MCF 10A (cell line): ENCODE measurements around the gene GFOD1. TPM values are rescaled to one million over a fixed set of nuclear protein-coding genes. Genes with fewer than 3 reads are reported as not detected.

Source experiments
- BruUV-seq: library from RNA; stranded (reverse); fragments of 400-500 nt; replicated peaks from 2 replicates; lab custom pipeline; 2021; lab: Mats Ljungman, UMichigan
- CTCF ChIA-PET: fragments of 300-600 bp; sonication (Branson Sonifier 250); formaldehyde crosslinking; extraction: SDS; loops from one replicate; lab custom pipeline; 2021; ENCODE audit warnings: antibody characterized with exemption, inconsistent platforms; lab: Yijun Ruan, JAX
- POLR2A ChIA-PET: fragments of 300-600, 350-650 bp; sonication (Branson Sonifier 250); formaldehyde crosslinking; extraction: SDS; loops from one replicate; lab custom pipeline; 2020; ENCODE audit warnings: antibody characterized with exemption, inconsistent platforms; lab: Yijun Ruan, JAX
- DNase-seq: peaks from one replicate; pipeline ENCODE4 v3.0.0-alpha.2; 2018; ENCODE audit not compliant: unreplicated experiment
- H3K27ac Mint-ChIP-seq: one replicate; pipeline ENCODE4 v1.8.0; 2022; ENCODE audit warnings: mild to moderate bottlenecking, low read depth, mixed read lengths; ENCODE audit not compliant: unreplicated experiment
- H3K27me3 Mint-ChIP-seq: one replicate; pipeline ENCODE4 v1.8.0; 2022; ENCODE audit warnings: mixed read lengths; ENCODE audit not compliant: insufficient read depth, unreplicated experiment
- H3K36me3 Mint-ChIP-seq: one replicate; pipeline ENCODE4 v1.8.0; 2022; ENCODE audit warnings: mild to moderate bottlenecking, moderate library complexity, mixed read lengths; ENCODE audit not compliant: insufficient read depth, unreplicated experiment
- H3K4me1 Mint-ChIP-seq: one replicate; pipeline ENCODE4 v1.8.0; 2022; ENCODE audit warnings: mixed read lengths; ENCODE audit not compliant: insufficient read depth, unreplicated experiment
- H3K4me3 Mint-ChIP-seq: one replicate; pipeline ENCODE4 v1.8.0; 2022; ENCODE audit warnings: mild to moderate bottlenecking, moderate library complexity, mixed read lengths; ENCODE audit not compliant: unreplicated experiment
- H3K9me3 Mint-ChIP-seq: one replicate; pipeline ENCODE4 v1.8.0; 2022; ENCODE audit warnings: mixed read lengths; ENCODE audit not compliant: unreplicated experiment
- CTCF ChIP-seq: fragments of 200-600 bp; IDR thresholded peaks from one replicate; pipeline ENCODE4 v1.8.0; 2022; ENCODE audit warnings: antibody characterized with exemption, mild to moderate bottlenecking; ENCODE audit not compliant: unreplicated experiment
- intact Hi-C: fragments of 100-400 bp; cut with micrococcal nuclease; formaldehyde crosslinking; loops from 2 replicates; pipeline ENCODE4 v1.14.1; 2022
- total RNA-seq: library from RNA; stranded (reverse); gene quantifications from 2 replicates; pipeline ENCODE4 v1.2.3, GENCODE V29; 2022

GFOD1 gene
- total RNA-seq, 1 experiment from 2014 or later: 9.5 TPM

GRCh38 chr6:13447949-13448724, 39.3 kb downstream of the GFOD1 start:
- peak overlapping the region; percentile 43 for H3K27ac Mint-ChIP-seq
- no peak overlapping the region for H3K4me3 Mint-ChIP-seq
- no peak for DNase-seq
- H3K27me3 Mint-ChIP-seq: no peaks in the 10 kb centered on the region
- H3K4me1 Mint-ChIP-seq: peaks cover 21% of the 10 kb centered on the region
- TF ChIP-seq CTCF: no peak
- ChIA-PET CTCF (interaction anchor here (0.7 to 0.8 kb wide), 2 partner anchors 49 to 537 kb away, joined by 3 read pairs; no protein-coding TSS in a partner anchor), POLR2A (interaction anchor here (1.1 kb wide), 2 partner anchors 27 to 31 kb away, joined by 5 to 6 read pairs; no protein-coding TSS in a partner anchor)
- intact Hi-C loops: loop anchor here (5.0 kb wide), 1 partner anchor 41 kb away; no protein-coding TSS in a partner anchor
- H3K36me3 Mint-ChIP-seq: no peaks in the 10 kb centered on the region
- no TSS peak for BruUV-seq
- H3K9me3 Mint-ChIP-seq: no peaks in the 10 kb centered on the region

DNA sequence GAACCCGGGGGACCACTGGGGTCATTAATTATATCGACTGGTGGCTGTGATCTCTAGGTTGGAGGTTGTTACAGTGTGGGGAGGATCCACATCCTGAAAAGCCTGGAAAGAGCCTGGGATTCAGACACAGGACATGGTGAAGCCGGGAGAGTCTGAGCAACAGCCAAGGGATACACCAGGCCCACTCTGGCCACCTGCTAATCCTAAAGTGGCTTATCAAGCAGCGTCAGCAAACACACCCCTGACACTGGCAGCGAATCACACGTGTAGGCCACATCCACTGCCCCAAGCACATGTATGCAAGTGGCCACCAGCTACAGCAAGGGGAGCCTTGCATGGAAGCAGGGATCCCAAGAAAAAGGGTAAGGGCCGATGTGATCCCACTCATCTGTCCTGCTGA, 41.0 kb downstream of the GFOD1 start:
- DNase-seq: no peak
- Mint-ChIP-seq H3K4me3 (no peak overlapping the region), H3K27ac (no peak overlapping the region), H3K4me1 (peaks cover 21% of the 10 kb centered on the region), H3K27me3 (no peaks in the 10 kb centered on the region), H3K36me3 (no peaks in the 10 kb centered on the region), H3K9me3 (no peaks in the 10 kb centered on the region)
- ChIA-PET CTCF (interaction anchor here (0.7 kb wide), 1 partner anchor 30 kb away, joined by 3 read pairs; no protein-coding TSS in a partner anchor), POLR2A (interaction anchor here (0.7 kb wide), 1 partner anchor 35 kb away, joined by 4 read pairs; no protein-coding TSS in a partner anchor)
- TF ChIP-seq CTCF: no peak
- no TSS peak for BruUV-seq
- intact Hi-C loops: loop anchor here (5.0 kb wide), 1 partner anchor 39 kb away; no protein-coding TSS in a partner anchor

- no TSS peak for BruUV-seq
- Mint-ChIP-seq H3K4me1 (peaks cover 21% of the 10 kb centered on the region), H3K36me3 (no peaks in the 10 kb centered on the region), H3K27me3 (no peaks in the 10 kb centered on the region), H3K27ac (no peak overlapping the region), H3K4me3 (no peak overlapping the region), H3K9me3 (no peaks in the 10 kb centered on the region)
- intact Hi-C loops: loop anchor here (5.0 kb wide), 1 partner anchor 38 kb away; no protein-coding TSS in a partner anchor
- POLR2A ChIA-PET: interaction anchor here (0.6 to 3.0 kb wide), 6 partner anchors 8 to 224 kb away, joined by 3 to 16 read pairs (median 4); partner anchors contain the start of gene GFOD1
- no peak for DNase-seq
- CTCF ChIA-PET: interaction anchor here (0.6 to 1.7 kb wide), 4 partner anchors 8 to 87 kb away, joined by 3 to 5 read pairs (median 4); no protein-coding TSS in a partner anchor
- TF ChIP-seq CTCF: no peak
These were observed 41.7 kb downstream of the GFOD1 start for GRCh38 chr6:13445744-13446115.
